GM12878 (cell line): Measurements from ENCODE around the gene FAF1. TPM values are rescaled to one million over a fixed set of nuclear protein-coding genes. Genes with fewer than 3 reads are reported as not detected.

Experiments used
- ATAC-seq: fragments of 200-7000 bp; cut with Tn5 transposase; 3 replicates; pipeline ENCODE4 v1.9.1; 2020; ENCODE audit warnings: mild to moderate bottlenecking, moderate library complexity
- BruUV-seq: library from RNA; stranded (reverse); fragments of 400-500 nt; replicated peaks from 2 replicates; lab custom pipeline; 2021; lab: Mats Ljungman, UMichigan
- CTCF ChIA-PET: fragments of 300-600 bp; sonication (Branson Sonifier 250); formaldehyde crosslinking; extraction: SDS; loops from one replicate; lab custom pipeline; 2021; ENCODE audit warnings: inconsistent platforms; lab: Yijun Ruan, JAX
- POLR2A ChIA-PET: fragments of 350-600 bp; formaldehyde crosslinking; extraction: SDS; loops from one replicate; lab custom pipeline; 2021; ENCODE audit warnings: inconsistent platforms; lab: Charles Lee
- RAD21 ChIA-PET: fragments of 300-600 bp; sonication (Branson Sonifier 250); formaldehyde crosslinking; loops from one replicate; lab custom pipeline; 2023; ENCODE audit warnings: antibody characterized with exemption; ENCODE audit not compliant: unreplicated experiment; lab: Charles Lee
- SMC1A ChIA-PET: fragments of 300-600 bp; sonication (Branson Sonifier 250); formaldehyde crosslinking; loops from one replicate; lab custom pipeline; 2023; ENCODE audit not compliant: unreplicated experiment, uncharacterized antibody; lab: Charles Lee
- DNase-seq: peaks from one replicate; pipeline ENCODE4 v3.0.0-alpha.2; 2011; ENCODE audit warnings: low read depth, low spot score
- FAIRE-seq: peaks from 3 replicates; lab custom pipeline; 2011; peaks lifted over from hg19 to GRCh38; lab: Jason Lieb, UNC
- H2AFZ ChIP-seq: 2 replicates; pipeline ENCODE4 v1.6.0; 2011; ENCODE audit warnings: low read depth, low read length, control low read depth; ENCODE audit not compliant: control insufficient read depth
- H3K27ac ChIP-seq: 2 replicates; pipeline ENCODE4 v1.5.1; 2011; ENCODE audit warnings: control low read depth; ENCODE audit not compliant: control insufficient read depth, insufficient read depth
- H3K27me3 ChIP-seq, 2 experiments: replicated peaks in 1 of 2; 2 replicates each; pipeline versions ENCODE4 v1.6.0 to v1.6.1; 2011; ENCODE audit warnings: low read length in 1 of 2; ENCODE audit not compliant: control insufficient read depth in 2 of 2, insufficient read depth in 2 of 2
- H3K36me3 ChIP-seq, 2 experiments: 2 replicates each; pipeline ENCODE4 v1.5.1; 2011; ENCODE audit warnings: low read length in 1 of 2; ENCODE audit not compliant: control insufficient read depth in 2 of 2, insufficient read depth in 2 of 2
- H3K4me1 ChIP-seq: 2 replicates; pipeline ENCODE4 v1.6.1; 2011; ENCODE audit warnings: mild to moderate bottlenecking, low read length, moderate library complexity, mixed read lengths; ENCODE audit not compliant: control insufficient read depth, insufficient read depth
- H3K4me2 ChIP-seq: 2 replicates; pipeline ENCODE4 v1.6.0; 2011; ENCODE audit warnings: control low read depth; ENCODE audit not compliant: control insufficient read depth, insufficient read depth
- H3K4me3 ChIP-seq: fragments of 200-600 bp; sonication (generic); 2 replicates; pipeline ENCODE4 v1.5.1; 2016
- H3K79me2 ChIP-seq: 2 replicates; pipeline ENCODE4 v1.6.0; 2011; ENCODE audit warnings: low read length; ENCODE audit not compliant: control insufficient read depth, insufficient read depth
- H3K9ac ChIP-seq: 2 replicates; pipeline ENCODE4 v1.8.0; 2011; ENCODE audit warnings: low read length, control low read depth, mixed read lengths; ENCODE audit not compliant: control insufficient read depth, insufficient read depth
- H3K9me3 ChIP-seq: replicated peaks from 3 replicates; pipeline ENCODE4 v1.5.1; 2011; ENCODE audit warnings: mild to moderate bottlenecking, low read length; ENCODE audit not compliant: control insufficient read depth, insufficient read depth
- H4K20me1 ChIP-seq: 2 replicates; pipeline ENCODE4 v1.6.0; 2011; ENCODE audit not compliant: control insufficient read depth, insufficient read depth
- ATF7 ChIP-seq: fragments of 450-650 bp; IDR thresholded peaks from 2 replicates; pipeline ENCODE4 v1.6.1; 2016; ENCODE audit warnings: low read depth, mild to moderate bottlenecking
- CUX1 ChIP-seq: IDR thresholded peaks from 2 replicates; pipeline ENCODE4 v1.6.1; 2012; ENCODE audit warnings: improper control_type of control experiment, low read depth, low read length; ENCODE audit not compliant: insufficient replicate concordance
- KAT2A ChIP-seq: conservative IDR thresholded peaks from 2 replicates; pipeline ENCODE4 v1.6.1; 2011; ENCODE audit warnings: low read depth, low read length; ENCODE audit not compliant: control insufficient read depth
- NR2C2 ChIP-seq: IDR thresholded peaks from 2 replicates; pipeline ENCODE4 v1.6.1; 2011; ENCODE audit warnings: borderline replicate concordance, low read depth; ENCODE audit not compliant: control insufficient read depth, insufficient read length
- NRF1 ChIP-seq: conservative IDR thresholded peaks from 2 replicates; pipeline ENCODE4 v1.6.1; 2011; ENCODE audit warnings: mild to moderate bottlenecking, low read depth, low read length, improper control_type of control experiment
- RAD21 ChIP-seq: IDR thresholded peaks from 2 replicates; pipeline ENCODE4 v1.6.1; 2011; ENCODE audit warnings: mild to moderate bottlenecking, low read depth, low read length, moderate library complexity; ENCODE audit not compliant: insufficient read depth
- STAT3 ChIP-seq: IDR thresholded peaks from 2 replicates; pipeline ENCODE4 v1.6.1; 2011; ENCODE audit warnings: low read depth, low read length, improper control_type of control experiment
- TBL1XR1 ChIP-seq: IDR thresholded peaks from 2 replicates; pipeline ENCODE4 v1.6.1; 2012; ENCODE audit warnings: low read depth, low read length, improper control_type of control experiment
- USF2 ChIP-seq: IDR thresholded peaks from 2 replicates; pipeline ENCODE4 v1.6.1; 2011; ENCODE audit warnings: low read depth, low read length, improper control_type of control experiment, borderline replicate concordance
- WGBS: methylation state at CpG from one replicate; pipeline ENCODE4 v1.1.6; 2016; ENCODE audit warnings: low lambda C conversion rate; ENCODE audit not compliant: insufficient replicate concordance, insufficient coverage; ENCODE audit errors: missing lambda C conversion rate; 5-methylcytosine and 5-hydroxymethylcytosine counted together
- in situ Hi-C: fragments of 300-500 bp; cut with MboI; formaldehyde crosslinking; loops from 9 replicates; pipeline ENCODE4 v1.14.3; 2018; ENCODE audit warnings: mixed read lengths
- intact Hi-C: fragments of 100-400 bp; cut with micrococcal nuclease; formaldehyde crosslinking; loops from one replicate; pipeline ENCODE4 v1.14.2; 2022; ENCODE audit not compliant: unreplicated experiment
- polyA plus RNA-seq, 11 experiments: library from polyadenylated mRNA; depleted of rRNA in 4 of 11; unstranded in 6 of 11; stranded (reverse) in 5 of 11; fragments of >200 nt; fragmentation: Nextera tagmentation in 4 of 11; fragmentation: Illumina TruSeq in 1 of 11; extraction: Ambion mirVana in 4 of 11; extraction: Trizol in 1 of 11; gene quantifications; 1 replicate in 1 of 11; 2 replicates in 10 of 11; pipeline versions ENCODE4 v1.2.1 to v1.2.3, GENCODE V29; 2011 to 2016; ENCODE audit warnings: inconsistent platforms in 2 of 11, missing spikeins in 2 of 11, low read depth in 1 of 11
- total RNA-seq, 4 experiments: library from RNA; depleted of rRNA in 3 of 4; stranded (reverse); fragments of >200 nt in 3 of 4; fragmentation: Illumina TruSeq in 1 of 4; extraction: Trizol in 1 of 4; gene quantifications; 2 replicates each; pipeline versions ENCODE4 v1.2.1 to v1.2.3, GENCODE V29; 2013 to 2021
- TF ChIP-seq, protein P1 (sequence below): fragments of 450-650 bp; IDR thresholded peaks from 2 replicates; pipeline ENCODE4 v1.6.1; 2017; ENCODE audit warnings: mild to moderate bottlenecking

Gene FAF1
- total and polyA plus RNA-seq, 10 of the 15 experiments (the other 5 are each of a cell fraction or from before 2014, with no cell fraction given): 8.6 to 54.5 (median 23.7) TPM

- TF ChIP-seq CUX1: no peak
- no peak for TF ChIP-seq RAD21
- TF ChIP-seq USF2: no peak
Measured at GRCh38 chr1:50417507-50417906, 542.6 kb downstream of the FAF1 start (continued).

DNA sequence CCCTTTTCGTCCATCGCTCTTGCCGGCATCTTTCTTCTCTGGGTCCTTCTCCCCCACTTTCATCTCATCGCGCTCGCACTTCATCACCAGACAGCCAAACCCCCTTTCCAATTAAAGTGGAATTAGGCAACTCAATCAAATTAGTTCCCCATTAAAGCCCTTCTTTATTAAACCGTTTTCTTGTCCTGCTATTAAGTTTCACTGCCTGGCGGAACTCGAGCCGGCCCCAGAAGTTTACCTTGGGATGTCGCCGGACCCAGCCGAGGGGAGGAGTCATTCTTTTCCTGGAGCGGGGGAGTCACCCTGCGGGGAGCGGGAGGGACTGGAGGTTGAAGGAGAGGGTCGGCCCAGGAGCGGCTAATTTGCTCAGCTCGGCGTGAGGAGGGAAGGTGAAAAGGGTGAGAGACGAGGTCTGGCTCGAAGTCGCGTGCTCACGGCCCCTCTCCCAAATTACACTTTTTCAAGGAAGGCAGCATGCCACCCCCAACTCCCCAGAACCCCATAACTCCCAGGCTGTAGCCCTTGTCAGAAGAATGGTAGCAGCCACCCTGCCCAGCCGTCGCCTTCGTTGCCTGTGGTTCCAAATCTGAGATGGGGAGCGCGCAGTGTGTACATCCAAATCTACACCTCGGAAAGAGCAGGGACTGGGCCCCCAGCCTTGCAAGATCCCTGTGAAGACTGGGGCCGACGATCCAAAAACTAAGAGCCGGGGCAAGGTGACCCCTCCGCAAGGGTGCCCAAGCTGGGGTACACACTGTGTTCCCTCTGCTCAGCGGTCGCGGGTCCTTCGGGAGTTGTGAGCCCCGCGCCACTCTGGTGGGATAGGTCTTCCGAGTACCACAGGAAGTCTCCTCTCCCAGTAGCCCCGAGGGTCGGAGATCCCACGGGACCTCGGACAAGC is 543.3 kb downstream of the FAF1 start:
- H4K20me1 ChIP-seq: no peaks in the 10 kb centered on the region
- no peak for ATAC-seq
- no peak overlapping the region for H3K4me2 ChIP-seq
- H3K9ac ChIP-seq: no peak overlapping the region
- no peaks in the 10 kb centered on the region for H3K36me3 ChIP-seq
- BruUV-seq: no TSS peak
- H3K9me3 ChIP-seq: no peaks in the 10 kb centered on the region; the same call in 2 of the 3 replicates
- no peaks in the 10 kb centered on the region for H3K4me1 ChIP-seq
- no peak overlapping the region for H3K27ac ChIP-seq
- in situ Hi-C loops (no loop called here), intact Hi-C loops (no loop called here)
- no peaks in the 10 kb centered on the region for H3K79me2 ChIP-seq
- peaks cover 12 to 32% of the 10 kb centered on the region in 2 experiments for H3K27me3 ChIP-seq
- ChIA-PET RAD21 (no interaction called here), CTCF (no interaction called here), POLR2A (no interaction called here), SMC1A (no interaction called here)
- FAIRE-seq: no peak
- H3K4me3 ChIP-seq: no peak overlapping the region
- H2AFZ ChIP-seq: no peak overlapping the region
- WGBS: 29% methylated on average over 46 of the region's 46 CpGs
- no peak for DNase-seq
- no peak for TF ChIP-seq NRF1
- no peak for TF ChIP-seq ATF7
- TF ChIP-seq KAT2A: no peak
- TF ChIP-seq, protein P1, sequence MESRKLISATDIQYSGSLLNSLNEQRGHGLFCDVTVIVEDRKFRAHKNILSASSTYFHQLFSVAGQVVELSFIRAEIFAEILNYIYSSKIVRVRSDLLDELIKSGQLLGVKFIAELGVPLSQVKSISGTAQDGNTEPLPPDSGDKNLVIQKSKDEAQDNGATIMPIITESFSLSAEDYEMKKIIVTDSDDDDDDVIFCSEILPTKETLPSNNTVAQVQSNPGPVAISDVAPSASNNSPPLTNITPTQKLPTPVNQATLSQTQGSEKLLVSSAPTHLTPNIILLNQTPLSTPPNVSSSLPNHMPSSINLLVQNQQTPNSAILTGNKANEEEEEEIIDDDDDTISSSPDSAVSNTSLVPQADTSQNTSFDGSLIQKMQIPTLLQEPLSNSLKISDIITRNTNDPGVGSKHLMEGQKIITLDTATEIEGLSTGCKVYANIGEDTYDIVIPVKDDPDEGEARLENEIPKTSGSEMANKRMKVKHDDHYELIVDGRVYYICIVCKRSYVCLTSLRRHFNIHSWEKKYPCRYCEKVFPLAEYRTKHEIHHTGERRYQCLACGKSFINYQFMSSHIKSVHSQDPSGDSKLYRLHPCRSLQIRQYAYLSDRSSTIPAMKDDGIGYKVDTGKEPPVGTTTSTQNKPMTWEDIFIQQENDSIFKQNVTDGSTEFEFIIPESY: no peak
- no peak for TF ChIP-seq NR2C2
- no peak for TF ChIP-seq TBL1XR1
- no peak for TF ChIP-seq STAT3
